ENCODE results near the gene SMIM44. TPM values are rescaled to one million over a fixed set of nuclear protein-coding genes. Genes with fewer than 3 reads are reported as not detected.

SMIM44 gene
- total and polyA plus RNA-seq, 9 of the 15 experiments (the other 6 are each of a cell fraction or from before 2014, with no cell fraction given), result not detected

DNA sequence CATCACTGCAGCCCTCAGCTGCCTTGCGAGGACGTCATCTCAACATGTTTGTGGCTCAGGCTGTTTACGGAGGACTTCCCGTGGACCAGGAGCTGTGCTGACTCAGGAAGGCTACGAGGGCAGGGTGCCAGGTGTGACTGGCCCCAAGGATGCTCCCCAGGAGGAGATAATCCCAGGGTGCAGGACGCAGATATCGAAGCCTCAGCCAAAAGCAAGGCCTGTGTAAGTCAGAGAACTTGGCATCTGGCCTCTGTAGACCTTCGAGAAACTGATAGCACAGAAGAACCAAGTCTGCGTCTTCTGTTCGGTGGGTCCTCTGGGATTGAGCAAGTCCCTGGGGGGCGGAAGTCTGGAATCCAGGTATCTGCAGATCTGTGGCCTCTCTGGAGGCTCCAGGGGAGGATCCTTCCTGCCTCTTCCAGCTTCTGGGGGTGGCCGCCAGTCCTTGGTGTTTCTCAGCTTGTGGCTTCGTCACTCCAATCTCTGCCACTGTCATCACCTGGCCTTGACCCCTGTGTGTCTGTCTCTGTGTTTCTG, 19.9 kb upstream of the SMIM44 start (continued):
- TF ChIP-seq, protein P1, sequence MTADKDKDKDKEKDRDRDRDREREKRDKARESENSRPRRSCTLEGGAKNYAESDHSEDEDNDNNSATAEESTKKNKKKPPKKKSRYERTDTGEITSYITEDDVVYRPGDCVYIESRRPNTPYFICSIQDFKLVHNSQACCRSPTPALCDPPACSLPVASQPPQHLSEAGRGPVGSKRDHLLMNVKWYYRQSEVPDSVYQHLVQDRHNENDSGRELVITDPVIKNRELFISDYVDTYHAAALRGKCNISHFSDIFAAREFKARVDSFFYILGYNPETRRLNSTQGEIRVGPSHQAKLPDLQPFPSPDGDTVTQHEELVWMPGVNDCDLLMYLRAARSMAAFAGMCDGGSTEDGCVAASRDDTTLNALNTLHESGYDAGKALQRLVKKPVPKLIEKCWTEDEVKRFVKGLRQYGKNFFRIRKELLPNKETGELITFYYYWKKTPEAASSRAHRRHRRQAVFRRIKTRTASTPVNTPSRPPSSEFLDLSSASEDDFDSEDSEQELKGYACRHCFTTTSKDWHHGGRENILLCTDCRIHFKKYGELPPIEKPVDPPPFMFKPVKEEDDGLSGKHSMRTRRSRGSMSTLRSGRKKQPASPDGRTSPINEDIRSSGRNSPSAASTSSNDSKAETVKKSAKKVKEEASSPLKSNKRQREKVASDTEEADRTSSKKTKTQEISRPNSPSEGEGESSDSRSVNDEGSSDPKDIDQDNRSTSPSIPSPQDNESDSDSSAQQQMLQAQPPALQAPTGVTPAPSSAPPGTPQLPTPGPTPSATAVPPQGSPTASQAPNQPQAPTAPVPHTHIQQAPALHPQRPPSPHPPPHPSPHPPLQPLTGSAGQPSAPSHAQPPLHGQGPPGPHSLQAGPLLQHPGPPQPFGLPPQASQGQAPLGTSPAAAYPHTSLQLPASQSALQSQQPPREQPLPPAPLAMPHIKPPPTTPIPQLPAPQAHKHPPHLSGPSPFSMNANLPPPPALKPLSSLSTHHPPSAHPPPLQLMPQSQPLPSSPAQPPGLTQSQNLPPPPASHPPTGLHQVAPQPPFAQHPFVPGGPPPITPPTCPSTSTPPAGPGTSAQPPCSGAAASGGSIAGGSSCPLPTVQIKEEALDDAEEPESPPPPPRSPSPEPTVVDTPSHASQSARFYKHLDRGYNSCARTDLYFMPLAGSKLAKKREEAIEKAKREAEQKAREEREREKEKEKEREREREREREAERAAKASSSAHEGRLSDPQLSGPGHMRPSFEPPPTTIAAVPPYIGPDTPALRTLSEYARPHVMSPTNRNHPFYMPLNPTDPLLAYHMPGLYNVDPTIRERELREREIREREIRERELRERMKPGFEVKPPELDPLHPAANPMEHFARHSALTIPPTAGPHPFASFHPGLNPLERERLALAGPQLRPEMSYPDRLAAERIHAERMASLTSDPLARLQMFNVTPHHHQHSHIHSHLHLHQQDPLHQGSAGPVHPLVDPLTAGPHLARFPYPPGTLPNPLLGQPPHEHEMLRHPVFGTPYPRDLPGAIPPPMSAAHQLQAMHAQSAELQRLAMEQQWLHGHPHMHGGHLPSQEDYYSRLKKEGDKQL (CRISPR knock-in tag; IDR thresholded peaks at IDR 0.05; ENCODE audit: borderline replicate concordance), result no peak
- peak; percentile 19 to 63; a peak in 2 of 4 replicates for TF ChIP-seq RCOR1 (IDR thresholded peaks at IDR 0.05; ENCODE audit: borderline replicate concordance in 1 of 2, low read depth in 2 of 2, low read length in 2 of 2)
- no peak for TF ChIP-seq U2AF2 (optimal IDR thresholded peaks at IDR 0.05; ENCODE audit: low read depth, low read length)
- TF ChIP-seq MXI1 (IDR thresholded peaks at IDR 0.05; ENCODE audit: low read depth, low read length), result no peak
- TF ChIP-seq SAP30 (IDR thresholded peaks at IDR 0.05; ENCODE audit: borderline replicate concordance, insufficient read depth, low read depth, low read length, poor library complexity, severe bottlenecking), result no peak
- TF ChIP-seq STAG1 (CRISPR knock-in tag; IDR thresholded peaks at IDR 0.05; ENCODE audit: borderline replicate concordance), result no peak
- no peak for TF ChIP-seq HMG20B (CRISPR knock-in tag; IDR thresholded peaks at IDR 0.05)
- peak in 1 of 2 experiments; percentile 60; a peak in 2 of 4 replicates for TF ChIP-seq FOXK2 (conservative IDR thresholded peaks at IDR 0.05 in 1 of 2, IDR thresholded peaks at IDR 0.05 in 1 of 2; ENCODE audit: low read depth in 2 of 2)
- TF ChIP-seq SNRNP70 (optimal IDR thresholded peaks at IDR 0.05; ENCODE audit: low read depth, low read length), result no peak
- no peak for TF ChIP-seq FUS (optimal IDR thresholded peaks at IDR 0.05; ENCODE audit: low read depth, low read length)
- TF ChIP-seq FOXA3 (CRISPR knock-in tag; conservative IDR thresholded peaks at IDR 0.05 in 1 of 2, IDR thresholded peaks at IDR 0.05 in 1 of 2), result no peak
- TF ChIP-seq ZNF445 (CRISPR knock-in tag; IDR thresholded peaks at IDR 0.05; ENCODE audit: low read depth), result no peak
- no peak for TF ChIP-seq SMARCB1 (IDR thresholded peaks at IDR 0.05; ENCODE audit: insufficient read length, low read depth)
- TF ChIP-seq PML (IDR thresholded peaks at IDR 0.05; ENCODE audit: low read length), result no peak
- no peak for TF ChIP-seq ZFP1 (CRISPR knock-in tag; IDR thresholded peaks at IDR 0.05)
- TF ChIP-seq, protein P2, sequence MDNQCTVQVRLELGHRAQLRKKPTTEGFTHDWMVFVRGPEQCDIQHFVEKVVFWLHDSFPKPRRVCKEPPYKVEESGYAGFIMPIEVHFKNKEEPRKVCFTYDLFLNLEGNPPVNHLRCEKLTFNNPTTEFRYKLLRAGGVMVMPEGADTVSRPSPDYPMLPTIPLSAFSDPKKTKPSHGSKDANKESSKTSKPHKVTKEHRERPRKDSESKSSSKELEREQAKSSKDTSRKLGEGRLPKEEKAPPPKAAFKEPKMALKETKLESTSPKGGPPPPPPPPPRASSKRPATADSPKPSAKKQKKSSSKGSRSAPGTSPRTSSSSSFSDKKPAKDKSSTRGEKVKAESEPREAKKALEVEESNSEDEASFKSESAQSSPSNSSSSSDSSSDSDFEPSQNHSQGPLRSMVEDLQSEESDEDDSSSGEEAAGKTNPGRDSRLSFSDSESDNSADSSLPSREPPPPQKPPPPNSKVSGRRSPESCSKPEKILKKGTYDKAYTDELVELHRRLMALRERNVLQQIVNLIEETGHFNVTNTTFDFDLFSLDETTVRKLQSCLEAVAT (IDR thresholded peaks at IDR 0.05), result no peak
- no peak for TF ChIP-seq ZNF239 (CRISPR knock-in tag; IDR thresholded peaks at IDR 0.05)
- no peak for TF ChIP-seq KAT8 (IDR thresholded peaks at IDR 0.05; ENCODE audit: low read depth)
- TF ChIP-seq, protein P3, sequence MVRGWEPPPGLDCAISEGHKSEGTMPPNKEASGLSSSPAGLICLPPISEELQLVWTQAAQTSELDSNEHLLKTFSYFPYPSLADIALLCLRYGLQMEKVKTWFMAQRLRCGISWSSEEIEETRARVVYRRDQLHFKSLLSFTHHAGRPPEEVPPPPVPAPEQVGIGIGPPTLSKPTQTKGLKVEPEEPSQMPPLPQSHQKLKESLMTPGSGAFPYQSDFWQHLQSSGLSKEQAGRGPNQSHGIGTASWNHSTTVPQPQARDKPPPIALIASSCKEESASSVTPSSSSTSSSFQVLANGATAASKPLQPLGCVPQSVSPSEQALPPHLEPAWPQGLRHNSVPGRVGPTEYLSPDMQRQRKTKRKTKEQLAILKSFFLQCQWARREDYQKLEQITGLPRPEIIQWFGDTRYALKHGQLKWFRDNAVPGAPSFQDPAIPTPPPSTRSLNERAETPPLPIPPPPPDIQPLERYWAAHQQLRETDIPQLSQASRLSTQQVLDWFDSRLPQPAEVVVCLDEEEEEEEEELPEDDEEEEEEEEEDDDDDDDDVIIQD (CRISPR knock-in tag; IDR thresholded peaks at IDR 0.05), result no peak
- peak; percentile 61 for TF ChIP-seq NCOR1 (IDR thresholded peaks at IDR 0.05)
- no peak for TF ChIP-seq KHSRP (IDR thresholded peaks at IDR 0.05)

All from K562 (cell line).